CD14-positive monocyte (primary cell): ENCODE results near the gene ZNF518B. TPM values are rescaled to one million over a fixed set of nuclear protein-coding genes. Genes with fewer than 3 reads are reported as not detected.

ENCODE experiments used
- DNase-seq, 3 donors: peaks; one replicate each; pipeline ENCODE4 v3.0.0-alpha.2; 2011 to 2022
- H2AFZ ChIP-seq: 2 replicates; pipeline ENCODE4 v1.6.0; 2012; ENCODE audit warnings: mild to moderate bottlenecking, low read depth, low read length, inconsistent platforms; ENCODE audit not compliant: insufficient read depth, poor library complexity, severe bottlenecking
- H3K27ac ChIP-seq, 2 donors: 1 replicate in 1 of 2; 2 replicates in 1 of 2; pipeline ENCODE4 v1.5.1; 2012 to 2013; ENCODE audit warnings: low read length in 2 of 2, control low read depth in 1 of 2, inconsistent platforms in 1 of 2, low read depth in 1 of 2, mild to moderate bottlenecking in 1 of 2
- H3K27me3 ChIP-seq, 2 donors: one replicate each; pipeline versions ENCODE4 v1.6.0 to v1.6.1; 2011 to 2013; ENCODE audit warnings: low read length in 2 of 2; ENCODE audit not compliant: control insufficient read depth in 2 of 2, insufficient read depth in 2 of 2
- H3K36me3 ChIP-seq, 2 donors: replicated peaks in 1 of 2; 1 replicate in 1 of 2; 2 replicates in 1 of 2; pipeline versions ENCODE4 v1.5.1 to v1.6.1; 2012 to 2013; ENCODE audit warnings: low read length in 2 of 2, control low read depth in 1 of 2, inconsistent platforms in 1 of 2, mild to moderate bottlenecking in 1 of 2; ENCODE audit not compliant: insufficient read depth in 2 of 2, control insufficient read depth in 1 of 2
- H3K4me1 ChIP-seq, 2 donors: 1 replicate in 1 of 2; 2 replicates in 1 of 2; pipeline versions ENCODE4 v1.5.1 to v1.6.1; 2012 to 2013; ENCODE audit warnings: low read length in 2 of 2, control low read depth in 1 of 2, inconsistent platforms in 1 of 2, mild to moderate bottlenecking in 1 of 2, moderate library complexity in 1 of 2; ENCODE audit not compliant: insufficient read depth in 2 of 2, control insufficient read depth in 1 of 2
- H3K4me2 ChIP-seq: replicated peaks from 2 replicates; pipeline ENCODE3; 2012; ENCODE audit warnings: low read length, moderate library complexity, mild to moderate bottlenecking; ENCODE audit not compliant: poor library complexity, severe bottlenecking; ENCODE audit errors: extremely low read depth
- H3K4me3 ChIP-seq, 3 experiments: fragments of 200-600 bp in 1 of 3; sonication (generic) in 1 of 3; replicated peaks in 1 of 3; 1 replicate in 2 of 3; 2 replicates in 1 of 3; pipeline ENCODE4 v1.5.1; 2011 to 2013; ENCODE audit warnings: low read length in 3 of 3, mild to moderate bottlenecking in 3 of 3, control low read depth in 2 of 3, low read depth in 2 of 3, inconsistent platforms in 1 of 3, moderate library complexity in 1 of 3
- H3K79me2 ChIP-seq: 2 replicates; pipeline ENCODE4 v1.6.0; 2012; ENCODE audit warnings: mild to moderate bottlenecking, control low read depth, inconsistent platforms, low read length, moderate library complexity; ENCODE audit not compliant: insufficient read depth
- H3K9ac ChIP-seq: 2 replicates; pipeline ENCODE4 v1.6.0; 2017; ENCODE audit warnings: low read length, mild to moderate bottlenecking; ENCODE audit not compliant: insufficient read depth, poor library complexity, severe bottlenecking
- H3K9me3 ChIP-seq, 2 donors: replicated peaks in 1 of 2; 1 replicate in 1 of 2; 2 replicates in 1 of 2; pipeline versions ENCODE4 v1.5.1 to v1.6.1; 2012 to 2013; ENCODE audit warnings: low read length in 2 of 2, control low read depth in 1 of 2; ENCODE audit not compliant: control insufficient read depth in 1 of 2, insufficient read depth in 1 of 2
- H4K20me1 ChIP-seq: 2 replicates; pipeline ENCODE4 v1.6.0; 2012; ENCODE audit warnings: mild to moderate bottlenecking, low read length, control low read depth, moderate library complexity; ENCODE audit not compliant: insufficient read depth
- H3K27ac Mint-ChIP-seq, 7 donors: one replicate each; pipeline ENCODE4 v1.8.0; 2020; ENCODE audit warnings: mild to moderate bottlenecking in 7 of 7, mixed read lengths in 7 of 7, moderate library complexity in 6 of 7, inconsistent platforms in 2 of 7
- H3K27me3 Mint-ChIP-seq, 3 donors: one replicate each; pipeline ENCODE4 v1.8.0; 2021 to 2022; ENCODE audit warnings: low read depth in 3 of 3, mild to moderate bottlenecking in 3 of 3, mixed read lengths in 3 of 3, moderate library complexity in 3 of 3, inconsistent platforms in 1 of 3
- H3K36me3 Mint-ChIP-seq, 2 donors: one replicate each; pipeline ENCODE4 v1.8.0; 2020; ENCODE audit warnings: mixed read lengths in 2 of 2, inconsistent platforms in 1 of 2, mild to moderate bottlenecking in 1 of 2
- H3K4me1 Mint-ChIP-seq: one replicate; pipeline ENCODE4 v1.8.0; 2020; ENCODE audit warnings: mild to moderate bottlenecking, mixed read lengths
- H3K4me3 Mint-ChIP-seq, 2 donors: one replicate each; pipeline ENCODE4 v1.8.0; 2020; ENCODE audit warnings: mild to moderate bottlenecking in 2 of 2, mixed read lengths in 2 of 2, moderate library complexity in 1 of 2
- H3K9me3 Mint-ChIP-seq, 7 donors: one replicate each; pipeline ENCODE4 v1.8.0; 2020 to 2022; ENCODE audit warnings: mixed read lengths in 7 of 7, mild to moderate bottlenecking in 6 of 7, moderate library complexity in 6 of 7, inconsistent platforms in 2 of 7
- WGBS: methylation state at CpG from one replicate; pipeline ENCODE4 v1.1.5; 2013; ENCODE audit warnings: missing lambda C conversion rate; ENCODE audit not compliant: insufficient coverage; 5-methylcytosine and 5-hydroxymethylcytosine counted together
- intact Hi-C, 2 donors: fragments of 100-400 bp; cut with micrococcal nuclease; formaldehyde crosslinking; loops; one replicate each; pipeline versions ENCODE4 v1.15.0 to v1.15.1; 2023
- polyA minus RNA-seq: library from RNA; depleted of rRNA, polyadenylated mRNA; stranded (reverse); fragments of >200 nt; gene quantifications from 2 replicates; pipeline ENCODE4 v1.2.3, GENCODE V29; 2012
- polyA plus RNA-seq, 3 donors: library from polyadenylated mRNA; depleted of rRNA in 1 of 3; unstranded in 2 of 3; stranded (reverse) in 1 of 3; fragments of 300-500 nt in 2 of 3; fragments of >200 nt in 1 of 3; fragmentation: Illumina TruSeq in 2 of 3; gene quantifications; 1 replicate in 2 of 3; 2 replicates in 1 of 3; pipeline ENCODE4 v1.2.3, GENCODE V29; 2012 to 2021
- total RNA-seq, 12 experiments: library from RNA in 1 of 12; stranded (reverse) in 1 of 12; fragments of 120-200 nt in 1 of 12; gene quantifications; one replicate each; pipeline ENCODE4 v1.2.4 and lab custom pipeline; 2013 to 2026; ENCODE audit warnings: mixed read lengths in 6 of 12, inconsistent platforms in 1 of 12
- TF ChIP-seq, protein P1 (sequence below): fragments of 200-600 bp; IDR thresholded peaks from one replicate; pipeline ENCODE4 v1.8.0; 2022; ENCODE audit warnings: antibody characterized with exemption, mild to moderate bottlenecking

ZNF518B gene, protein sequence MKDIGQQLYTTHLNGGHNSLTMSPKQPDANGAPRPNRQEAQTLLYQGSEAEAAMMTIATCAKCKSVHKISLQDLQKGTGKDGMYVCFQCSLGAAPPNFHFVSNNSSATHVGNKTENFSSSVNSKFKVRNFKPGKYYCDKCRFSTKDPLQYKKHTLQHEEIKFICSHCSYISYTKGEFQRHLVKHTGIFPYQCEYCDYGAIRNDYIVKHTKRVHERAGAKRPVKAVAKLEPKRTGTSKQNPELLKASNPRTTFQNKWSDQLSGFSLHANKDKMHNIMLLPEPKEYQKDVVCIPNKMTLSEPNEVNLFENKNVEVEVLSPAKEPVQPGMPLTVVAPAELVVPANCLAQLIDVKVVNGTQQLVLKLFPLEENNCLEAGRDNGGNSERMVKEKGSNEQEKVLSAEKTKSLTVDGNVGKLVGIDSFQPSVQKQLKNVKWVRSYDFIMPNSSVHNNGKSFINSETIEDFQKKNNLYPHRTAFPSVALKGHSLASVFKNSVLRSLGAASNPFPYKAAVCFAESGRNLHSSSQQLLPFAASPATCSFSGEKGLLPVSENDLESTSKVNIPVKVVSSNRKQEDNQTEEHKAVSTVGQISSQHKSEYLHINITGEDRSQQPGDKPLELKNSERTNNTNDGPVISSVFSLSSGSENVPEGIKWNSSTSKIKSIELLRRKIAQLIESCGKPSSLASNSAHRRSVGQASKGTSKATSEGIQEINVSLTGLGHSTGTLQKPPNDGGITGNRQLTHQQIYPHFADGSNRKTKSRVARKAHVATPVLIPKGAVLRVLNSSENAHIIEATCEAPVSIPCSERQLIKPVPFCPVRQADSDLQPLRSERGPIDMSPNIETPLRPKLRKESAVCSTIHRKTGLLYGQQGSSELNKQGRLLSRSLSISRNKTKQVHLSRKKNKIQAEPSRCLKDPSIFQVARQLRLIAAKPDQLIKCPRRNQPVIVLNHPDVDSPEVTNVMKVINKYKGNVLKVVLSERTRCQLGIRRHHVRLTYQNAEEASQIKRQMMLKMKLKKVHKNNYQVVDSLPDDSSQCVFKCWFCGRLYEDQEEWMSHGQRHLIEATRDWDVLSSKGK
- 18.1 TPM for total RNA-seq (2013)
- 10 to 100 TPM in 1 of 3 donors, 1 to 10 TPM in 2; 4.5 to 11.3 (median 5.4) TPM for polyA plus RNA-seq
- 11.2 and 14.4 TPM in 2 replicates for polyA minus RNA-seq
- total RNA-seq (lab: John Stamatoyannopoulos, UW): 34.8 to 64.7 (median 48.1) reads per million in 11 experiments

DNA sequence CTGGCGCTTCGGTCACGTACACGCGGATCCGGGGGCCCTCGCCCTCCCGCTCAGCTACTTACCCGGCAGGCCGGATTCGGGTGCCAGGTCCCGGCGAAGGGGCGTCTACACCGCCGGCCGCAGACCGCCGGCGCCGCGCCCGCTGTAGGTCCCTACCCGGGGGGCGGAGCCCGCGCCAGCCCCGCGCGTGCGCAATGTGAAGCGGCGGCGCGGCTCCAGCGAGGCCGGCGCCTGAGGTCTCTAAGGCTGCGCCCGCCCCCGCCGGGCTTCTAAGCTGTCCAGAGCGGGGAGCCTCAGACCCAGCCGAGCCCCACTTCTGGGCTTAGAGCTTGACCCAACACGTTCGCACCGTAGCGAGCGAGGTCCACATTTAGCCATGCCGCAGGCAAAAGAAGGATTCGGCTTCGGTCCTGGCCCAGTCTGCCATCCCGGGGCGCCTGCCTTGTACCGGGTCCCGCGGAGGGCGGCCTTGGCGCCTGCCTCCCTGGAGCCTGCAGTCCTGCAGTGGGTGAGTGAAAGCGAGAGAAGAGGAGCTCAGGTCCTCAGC is at the start of gene ZNF518B:
ZNF518B (minus strand) TSS at position 172 of the 547 bp plus-strand sequence. CDS start 11,098 bp downstream, outside the sequence.
- TF ChIP-seq, protein P1, sequence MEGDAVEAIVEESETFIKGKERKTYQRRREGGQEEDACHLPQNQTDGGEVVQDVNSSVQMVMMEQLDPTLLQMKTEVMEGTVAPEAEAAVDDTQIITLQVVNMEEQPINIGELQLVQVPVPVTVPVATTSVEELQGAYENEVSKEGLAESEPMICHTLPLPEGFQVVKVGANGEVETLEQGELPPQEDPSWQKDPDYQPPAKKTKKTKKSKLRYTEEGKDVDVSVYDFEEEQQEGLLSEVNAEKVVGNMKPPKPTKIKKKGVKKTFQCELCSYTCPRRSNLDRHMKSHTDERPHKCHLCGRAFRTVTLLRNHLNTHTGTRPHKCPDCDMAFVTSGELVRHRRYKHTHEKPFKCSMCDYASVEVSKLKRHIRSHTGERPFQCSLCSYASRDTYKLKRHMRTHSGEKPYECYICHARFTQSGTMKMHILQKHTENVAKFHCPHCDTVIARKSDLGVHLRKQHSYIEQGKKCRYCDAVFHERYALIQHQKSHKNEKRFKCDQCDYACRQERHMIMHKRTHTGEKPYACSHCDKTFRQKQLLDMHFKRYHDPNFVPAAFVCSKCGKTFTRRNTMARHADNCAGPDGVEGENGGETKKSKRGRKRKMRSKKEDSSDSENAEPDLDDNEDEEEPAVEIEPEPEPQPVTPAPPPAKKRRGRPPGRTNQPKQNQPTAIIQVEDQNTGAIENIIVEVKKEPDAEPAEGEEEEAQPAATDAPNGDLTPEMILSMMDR: no peak
- H4K20me1 ChIP-seq: no peaks in the 10 kb centered on the region
- H3K79me2 ChIP-seq: peaks cover 6% of the 10 kb centered on the region
- peak within 1 kb of the TSS; percentile 76 for H3K4me2 ChIP-seq
- peak within 1 kb of the TSS; percentile 98 for H2AFZ ChIP-seq
- H3K4me3 Mint-ChIP-seq: peak within 1 kb of the TSS; percentile 71 to 87
- H3K36me3 Mint-ChIP-seq: peaks cover 35 to 36% of the 10 kb centered on the region in 2 donors
- H3K4me3 ChIP-seq: peak within 1 kb of the TSS; percentile 24 to 73 (median 38)
- H3K9me3 Mint-ChIP-seq: peaks cover 9 to 37% (median 25%) of the 10 kb centered on the region in 7 donors
- intact Hi-C loops: no loop called here
- H3K27me3 ChIP-seq: peaks cover 21 to 45% of the 10 kb centered on the region in 2 donors
- peak; percentile 50 to 65 (median 57) for DNase-seq
- H3K36me3 ChIP-seq: peaks cover 8 to 25% of the 10 kb centered on the region in 2 donors
- H3K27me3 Mint-ChIP-seq: peaks cover 43 to 51% (median 46%) of the 10 kb centered on the region in 3 donors
- peaks cover 22 to 34% of the 10 kb centered on the region in 2 donors for H3K4me1 ChIP-seq
- H3K9me3 ChIP-seq: peaks cover 16 to 24% of the 10 kb centered on the region in 2 donors
- H3K9ac ChIP-seq: peak within 1 kb of the TSS; percentile 43
- peaks cover 26% of the 10 kb centered on the region for H3K4me1 Mint-ChIP-seq
- 4% methylated on average over 59 of the region's 60 CpGs for WGBS
- H3K27ac ChIP-seq: peak within 1 kb of the TSS in 1 of 2 donors; percentile 40
- peak within 1 kb of the TSS in 3 of 7 donors; percentile 19 to 60 (median 48) for H3K27ac Mint-ChIP-seq
